HG03196 (cell line): Measurements from ENCODE around the gene CDKAL1.

ENCODE experiments used
- ATAC-seq: cut with Tn5 transposase; IDR thresholded peaks from one replicate; pipeline ENCODE4 v1.9.1; 2021; ENCODE audit not compliant: unreplicated experiment

The CDKAL1 gene

DNA sequence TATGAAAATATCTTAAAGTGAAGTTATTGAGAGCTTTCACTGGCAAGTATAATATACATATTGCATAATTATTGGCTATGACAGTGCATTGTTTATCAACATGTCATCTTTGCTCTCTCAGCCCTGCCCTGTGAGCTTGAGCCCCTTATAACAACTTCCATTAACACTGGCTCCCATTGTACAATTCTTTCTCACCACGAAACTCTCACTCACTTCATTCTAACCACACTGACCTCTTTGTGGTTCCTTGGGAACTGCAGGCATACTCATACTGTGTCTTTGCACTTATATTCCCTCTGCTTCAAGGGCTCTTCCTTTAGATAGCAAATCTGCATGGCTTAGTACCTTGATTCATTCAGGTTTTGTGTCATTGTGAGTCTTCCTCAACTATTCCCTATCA is 411.8 kb downstream of the CDKAL1 start:
- ATAC-seq, result peak; percentile 87

DNA sequence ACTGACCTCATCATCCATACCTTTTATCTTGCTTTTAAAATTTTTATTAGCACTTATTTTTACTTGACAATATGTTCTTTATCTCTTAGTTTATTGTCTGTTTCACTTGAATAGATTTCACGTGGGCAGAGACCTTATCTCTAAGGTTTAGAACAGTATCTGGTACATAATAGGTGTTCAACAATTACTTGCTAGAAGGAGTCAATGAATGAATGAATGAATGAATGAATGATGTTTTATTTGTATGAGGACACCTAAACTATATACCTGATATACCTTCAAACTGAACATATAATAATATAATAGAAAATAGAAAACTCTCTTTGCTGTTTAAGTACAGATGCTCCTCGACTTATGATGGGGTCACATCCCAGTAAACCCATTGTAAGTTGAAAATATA is 412.6 kb downstream of the CDKAL1 start:
- no peak for ATAC-seq

DNA sequence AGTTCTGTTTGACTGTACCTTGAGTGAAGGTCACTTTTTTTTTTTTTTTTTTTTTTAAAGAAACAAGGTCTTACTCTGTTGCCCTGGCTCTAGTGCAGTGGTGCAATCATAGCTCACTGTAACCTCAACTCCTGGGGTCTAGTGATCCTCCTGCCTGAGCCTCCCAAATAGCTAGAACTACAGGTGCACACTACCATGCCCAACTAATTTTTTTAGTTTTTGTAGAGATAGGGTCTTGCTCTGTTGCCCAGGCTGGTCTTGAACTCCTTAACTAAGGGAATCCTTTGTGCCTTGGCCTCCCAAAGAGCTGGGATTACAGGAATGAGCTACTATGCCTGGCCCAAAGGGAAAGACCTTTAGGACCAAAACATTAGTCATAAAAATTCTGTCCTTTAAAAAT is 413.7 kb downstream of the CDKAL1 start:
- no peak for ATAC-seq

DNA sequence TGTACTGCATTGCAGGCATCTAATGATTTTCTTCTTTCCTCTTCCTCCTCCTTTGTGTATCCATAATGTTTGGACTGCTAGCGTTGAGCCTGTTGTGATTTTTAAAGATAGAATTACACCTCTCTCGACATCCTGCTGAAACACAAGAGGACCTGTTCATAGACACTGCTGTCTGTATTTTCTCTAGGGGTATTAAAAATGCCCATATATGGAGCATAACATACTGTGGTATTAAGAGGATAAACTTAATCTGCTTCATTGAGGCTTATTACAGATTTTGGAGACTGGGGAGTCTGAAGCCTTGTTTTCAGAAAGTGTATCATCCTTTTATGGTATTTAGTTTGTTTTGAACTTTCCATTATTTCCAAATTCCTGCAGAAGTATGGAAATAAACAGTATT is 414.3 kb downstream of the CDKAL1 start:
- ATAC-seq, result no peak

DNA sequence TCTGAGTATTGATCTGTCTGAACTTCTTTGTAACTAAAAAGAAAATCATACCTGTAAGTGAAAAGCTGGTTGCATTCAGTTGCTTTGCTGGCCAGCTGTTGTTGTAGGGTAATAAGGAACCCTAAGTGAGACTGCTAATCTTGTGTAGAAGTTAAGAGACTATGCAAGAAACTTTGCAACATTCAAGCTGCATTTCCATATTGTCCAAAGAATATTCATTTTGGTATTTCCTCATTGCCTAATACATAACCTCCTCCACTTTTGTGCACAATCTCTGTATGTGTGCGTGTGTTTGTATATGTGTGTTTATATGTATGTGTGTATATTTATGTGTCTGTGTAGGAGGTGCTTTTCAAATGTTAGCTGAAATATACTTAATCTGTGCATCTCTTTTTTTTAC is 414.9 kb downstream of the CDKAL1 start:
- no peak for ATAC-seq

DNA sequence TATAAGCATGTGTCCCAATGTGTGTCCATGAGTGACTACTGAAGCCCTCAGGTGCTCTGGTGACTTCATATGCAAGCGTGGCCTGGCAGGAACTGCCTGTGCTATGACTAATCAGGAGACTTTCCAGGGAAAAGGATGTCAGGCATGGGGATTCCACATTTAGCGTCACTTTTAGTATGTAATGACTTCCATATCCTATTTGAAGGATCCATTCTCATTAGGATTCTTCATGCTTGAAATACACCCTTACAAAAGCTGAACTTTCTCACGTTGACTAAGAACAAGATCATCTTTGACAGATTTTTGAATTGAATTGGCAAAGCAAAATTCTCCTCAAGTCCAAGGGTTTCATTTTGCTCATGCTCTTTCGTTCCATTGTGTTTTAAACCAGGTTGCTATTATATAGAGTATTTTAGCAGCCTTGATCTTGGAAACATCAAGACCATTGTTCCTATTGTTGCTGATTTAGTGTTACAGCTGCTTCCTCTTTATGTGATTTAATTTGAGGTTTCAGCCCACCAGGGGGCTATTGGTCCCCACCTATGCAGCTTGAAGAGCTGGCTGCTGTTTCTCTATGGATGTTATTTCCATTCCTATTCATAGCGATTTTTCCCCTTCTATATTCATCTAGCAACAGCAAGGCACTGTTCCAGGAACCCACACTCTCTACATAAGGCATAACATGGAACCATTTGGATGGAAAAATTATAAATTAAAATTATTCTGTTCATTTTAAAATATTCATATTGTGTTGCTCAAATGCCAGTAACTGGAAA is 418.6 kb downstream of the CDKAL1 start:
- no peak for ATAC-seq

DNA sequence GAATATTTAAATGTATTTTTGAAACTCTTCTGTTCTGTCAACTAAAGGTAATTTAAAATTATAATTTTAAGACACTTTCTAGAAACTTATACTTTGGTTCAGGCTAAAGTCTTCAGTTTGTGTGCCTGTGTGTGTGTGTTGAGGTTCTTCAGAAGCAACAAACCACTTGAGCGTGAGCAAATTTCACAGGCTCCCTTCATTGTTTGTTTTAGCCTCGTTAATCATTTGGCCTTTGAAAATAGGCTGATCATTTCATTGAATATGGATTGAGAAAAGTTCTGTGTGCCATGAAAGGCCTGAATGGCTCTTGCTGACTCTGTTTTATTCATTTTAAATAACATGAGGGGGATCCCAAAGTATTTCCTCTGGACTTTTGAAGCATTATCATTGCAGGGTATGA is 420.1 kb downstream of the CDKAL1 start:
- ATAC-seq, result no peak

DNA sequence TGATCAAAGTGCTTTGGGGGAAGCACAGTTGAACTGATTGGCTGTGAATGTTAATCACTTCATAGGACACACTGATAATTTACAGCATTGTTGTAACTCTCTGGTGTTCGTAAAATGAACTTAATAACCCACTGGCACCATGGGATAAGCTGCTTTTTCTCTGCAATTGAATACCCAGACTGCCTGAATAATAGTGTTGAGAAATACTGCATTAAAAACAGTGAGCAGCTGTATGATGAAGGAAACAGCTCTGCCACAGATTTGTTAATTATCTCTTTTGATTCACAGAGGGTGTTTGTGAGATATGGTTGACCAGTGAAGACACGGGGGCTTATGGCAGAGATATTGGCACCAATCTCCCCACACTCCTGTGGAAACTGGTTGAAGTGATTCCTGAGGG is 420.9 kb downstream of the CDKAL1 start:
- no peak for ATAC-seq

DNA sequence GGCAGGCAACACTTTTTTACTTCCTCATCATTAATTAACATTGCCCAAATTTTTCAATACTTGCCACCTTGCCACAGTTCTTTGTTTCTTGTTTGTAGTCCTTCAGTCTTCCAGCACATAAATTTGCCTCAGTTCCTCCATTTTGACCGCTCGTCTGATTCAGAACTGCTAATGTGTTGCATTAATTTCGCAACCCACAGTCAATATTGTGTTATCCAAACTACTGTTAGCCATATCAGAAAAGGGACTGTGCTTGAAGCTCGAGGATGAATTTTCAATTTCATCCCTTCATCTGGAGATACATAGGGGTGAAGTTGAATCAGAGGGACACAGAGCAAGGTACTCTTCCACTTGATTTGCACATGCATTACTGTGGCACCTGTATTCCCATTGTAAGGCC is 421.5 kb downstream of the CDKAL1 start:
- no peak for ATAC-seq

DNA sequence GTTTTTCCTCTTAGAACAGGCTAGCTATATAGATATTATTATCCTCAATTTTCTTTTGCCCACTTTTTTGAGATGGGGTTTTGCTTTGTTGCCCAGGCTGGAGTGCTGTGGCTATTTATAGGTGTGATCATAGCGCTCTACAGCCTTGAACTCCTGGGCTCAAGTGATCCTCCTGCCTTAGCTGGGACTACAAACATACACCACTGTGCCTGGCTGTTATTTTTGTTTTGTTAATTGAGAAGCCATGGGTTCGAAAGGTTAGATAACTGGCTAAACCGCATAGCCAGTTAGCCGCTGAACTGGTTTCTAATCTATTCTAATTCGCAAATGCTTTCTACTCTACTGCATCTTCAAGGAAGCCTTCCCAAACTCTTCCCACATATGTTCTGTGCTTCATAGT is 425.8 kb downstream of the CDKAL1 start:
- ATAC-seq, result no peak

DNA sequence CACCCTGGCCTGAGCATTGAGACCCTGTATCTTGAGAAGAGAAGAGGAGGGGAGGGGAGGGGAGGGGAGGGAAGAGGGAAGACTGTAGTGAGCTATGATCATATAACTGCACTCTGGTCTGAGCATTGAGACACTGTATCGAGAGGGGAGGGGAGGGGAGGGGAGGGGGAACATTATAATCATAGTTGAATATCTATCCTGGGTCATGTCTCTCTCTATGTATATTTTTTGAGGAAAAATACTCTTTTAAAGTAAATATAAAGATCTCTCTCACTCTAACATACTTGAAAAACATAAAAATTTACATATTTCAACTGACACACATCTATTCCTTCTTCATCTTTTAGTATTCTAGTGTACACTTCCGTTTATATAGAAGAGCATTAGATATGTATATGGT is 431.0 kb downstream of the CDKAL1 start:
- ATAC-seq, result no peak

DNA sequence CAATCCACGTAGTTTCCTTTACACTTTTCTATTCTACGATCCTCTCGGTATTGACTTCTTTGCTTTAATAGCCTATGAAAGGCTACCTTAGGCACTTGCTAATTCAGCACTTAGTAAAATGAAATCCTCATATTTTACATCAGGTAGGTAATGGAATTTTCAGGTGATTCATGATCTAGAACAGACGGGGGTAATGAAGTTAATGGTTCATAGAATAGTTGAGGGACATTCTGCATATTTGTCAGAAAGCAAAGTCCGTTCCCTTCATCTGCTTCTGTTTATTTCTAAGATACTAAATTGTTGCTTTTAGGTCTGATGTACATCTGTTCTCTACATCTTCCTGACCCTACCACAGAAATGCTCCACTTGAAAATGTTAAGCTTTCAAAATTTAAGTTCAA is 431.7 kb downstream of the CDKAL1 start:
- ATAC-seq, result no peak

DNA sequence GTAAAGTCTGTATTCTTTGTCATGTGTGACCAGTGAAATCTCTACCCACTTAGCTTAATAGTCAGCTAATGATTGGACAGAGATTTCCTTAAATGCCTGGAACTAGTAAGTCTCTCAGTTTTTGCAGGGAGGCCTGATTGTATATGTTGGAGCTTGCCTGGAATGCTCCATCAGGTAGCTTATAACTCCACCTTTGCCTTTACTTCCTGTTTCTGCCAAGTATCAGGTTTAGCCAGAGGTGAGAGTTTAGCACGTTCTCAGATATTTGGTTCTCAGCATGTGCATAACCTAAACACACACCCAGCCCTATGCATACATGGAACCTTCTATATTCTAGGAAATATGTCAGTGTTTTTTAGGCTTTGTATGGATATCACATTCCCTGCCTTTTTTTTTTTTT is 435.3 kb downstream of the CDKAL1 start:
- ATAC-seq, result no peak

DNA sequence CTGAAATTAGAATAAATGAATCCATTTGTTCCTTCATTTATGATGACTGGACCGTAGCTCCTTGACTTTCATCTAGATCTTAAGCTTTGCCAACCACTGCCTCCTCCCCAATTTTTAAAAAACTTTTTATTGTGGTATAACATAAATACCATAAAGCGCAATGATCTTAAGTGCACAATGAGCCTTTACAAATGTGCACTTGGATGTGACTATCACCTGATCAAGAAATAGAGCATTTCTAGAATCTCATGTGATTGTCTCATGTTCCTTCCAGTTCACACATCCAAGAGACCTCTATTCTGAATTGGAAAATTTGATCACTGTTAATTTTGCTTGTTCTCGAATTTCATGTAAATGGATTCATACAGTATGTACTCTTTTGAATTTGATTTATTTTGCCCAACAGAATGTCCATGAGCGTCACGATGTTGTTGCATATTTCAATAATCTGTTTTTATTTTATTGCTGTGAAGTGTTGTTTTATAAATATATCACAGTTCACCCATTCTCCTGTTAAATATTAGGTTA is 442.2 kb downstream of the CDKAL1 start:
- ATAC-seq, result no peak

DNA sequence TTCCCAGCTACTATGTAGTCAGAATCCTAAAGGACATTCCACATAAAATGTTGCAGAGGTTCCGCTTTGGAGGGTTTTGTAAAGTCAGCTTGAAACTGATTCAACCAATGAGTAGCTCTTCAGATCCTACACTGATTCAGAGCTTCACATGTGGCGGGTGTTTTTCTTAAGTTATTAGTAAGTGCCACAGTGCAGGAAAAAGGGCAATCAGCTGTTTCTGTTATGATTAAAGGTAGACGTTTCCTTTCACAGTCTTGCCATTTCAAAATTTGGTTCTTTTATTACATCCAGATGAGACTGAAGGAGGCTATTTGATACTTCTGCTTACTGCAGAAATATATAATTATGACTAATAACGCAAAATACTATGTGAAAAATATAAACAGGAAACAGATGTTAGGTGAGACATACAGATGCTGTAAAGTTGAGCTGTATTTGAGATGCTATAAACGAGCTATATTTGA is 443.9 kb downstream of the CDKAL1 start:
- ATAC-seq, result peak; percentile 74

DNA sequence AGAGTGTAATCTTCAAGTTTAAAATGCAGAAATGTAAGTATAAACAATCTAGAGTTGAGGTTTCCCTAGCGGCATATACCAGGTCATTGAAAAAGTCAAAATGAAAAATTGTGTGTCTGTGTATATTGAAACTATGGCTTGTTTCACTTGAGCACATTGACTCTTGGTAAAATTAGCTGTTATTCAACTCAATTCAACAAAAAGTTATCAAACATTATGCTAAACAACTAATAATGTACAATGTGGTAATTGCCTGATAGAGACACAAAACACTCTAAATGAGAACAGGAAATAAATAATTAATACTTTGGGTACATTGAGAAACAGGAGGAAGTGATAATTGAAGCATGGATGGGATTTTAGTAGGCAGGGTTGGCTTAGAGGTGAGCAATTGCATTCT is 444.8 kb downstream of the CDKAL1 start:
- ATAC-seq, result no peak

DNA sequence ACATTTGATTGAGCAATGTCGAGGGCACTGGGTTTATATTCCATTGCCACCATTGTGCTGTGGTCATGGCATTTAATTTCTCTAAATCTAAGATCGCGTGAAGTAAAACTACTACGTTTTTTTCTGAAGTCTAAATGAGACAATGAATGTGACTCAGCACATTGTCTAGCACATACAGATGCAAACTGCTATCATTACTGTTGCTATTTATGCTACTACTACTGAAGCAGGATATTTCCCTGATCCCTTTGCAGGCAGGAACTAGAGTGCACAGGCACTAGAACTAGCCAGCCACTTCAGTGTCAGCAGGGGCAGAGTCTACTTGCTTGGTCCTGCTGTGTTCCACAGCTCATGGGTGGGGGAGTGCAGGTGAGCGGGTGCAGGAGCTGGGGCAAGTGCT is 449.7 kb downstream of the CDKAL1 start:
- ATAC-seq, result no peak

DNA sequence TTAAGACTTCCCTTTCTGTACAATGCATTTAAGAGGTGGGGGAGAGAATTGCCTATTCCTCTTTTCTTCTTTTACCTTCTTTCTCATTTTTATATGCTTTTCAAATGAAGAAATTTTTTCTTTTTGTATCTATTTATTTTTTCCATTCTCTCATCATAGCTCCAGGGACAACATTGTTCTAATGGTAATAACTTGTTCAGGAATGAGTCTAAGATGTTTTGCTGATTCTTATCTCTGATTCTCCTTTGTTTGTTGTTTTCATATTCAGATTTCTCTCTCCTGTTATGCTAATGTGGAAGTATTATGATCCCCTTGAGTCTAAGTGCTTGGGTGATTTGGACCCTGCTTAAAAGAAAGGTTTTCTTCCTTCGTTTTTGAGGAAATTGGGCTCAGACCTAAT is 451.6 kb downstream of the CDKAL1 start:
- no peak for ATAC-seq

DNA sequence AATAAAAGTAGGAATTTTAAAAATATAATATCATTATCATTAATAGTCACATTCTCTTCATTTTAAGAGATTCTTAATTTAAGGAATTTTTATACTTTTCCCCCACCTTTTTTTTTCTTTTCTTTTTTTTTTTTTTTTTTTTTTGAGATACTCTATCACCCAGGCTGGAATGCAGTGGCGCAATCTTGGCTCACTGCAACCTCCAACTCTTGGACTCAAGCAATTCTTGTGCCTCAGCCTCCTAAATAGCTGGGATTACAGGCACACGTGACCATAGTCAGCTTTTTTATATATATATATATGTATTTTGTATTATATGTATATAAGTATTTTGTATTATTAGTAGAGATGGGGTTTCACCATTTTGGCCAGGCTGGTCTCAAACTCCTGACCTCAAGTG is 457.7 kb downstream of the CDKAL1 start:
- no peak for ATAC-seq

DNA sequence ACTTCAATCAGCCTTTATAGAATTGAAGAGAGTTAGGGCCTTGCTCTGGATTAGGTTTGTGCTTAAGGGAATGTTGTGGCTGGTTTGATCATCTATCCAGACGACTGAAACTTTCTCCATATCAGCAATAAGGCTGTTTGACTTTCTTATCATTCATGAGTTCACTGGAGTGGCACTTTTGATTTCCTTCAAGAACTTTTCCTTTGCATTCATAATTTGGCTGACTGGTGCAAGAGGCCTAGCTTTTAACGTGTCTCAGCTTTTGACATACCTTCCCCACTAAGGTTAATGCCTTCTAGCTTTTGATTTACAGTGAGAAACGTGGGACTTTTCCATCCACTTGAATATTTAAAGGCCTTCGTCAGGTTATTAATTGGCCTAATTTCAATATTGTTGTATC is 461.8 kb downstream of the CDKAL1 start:
- ATAC-seq, result no peak

DNA sequence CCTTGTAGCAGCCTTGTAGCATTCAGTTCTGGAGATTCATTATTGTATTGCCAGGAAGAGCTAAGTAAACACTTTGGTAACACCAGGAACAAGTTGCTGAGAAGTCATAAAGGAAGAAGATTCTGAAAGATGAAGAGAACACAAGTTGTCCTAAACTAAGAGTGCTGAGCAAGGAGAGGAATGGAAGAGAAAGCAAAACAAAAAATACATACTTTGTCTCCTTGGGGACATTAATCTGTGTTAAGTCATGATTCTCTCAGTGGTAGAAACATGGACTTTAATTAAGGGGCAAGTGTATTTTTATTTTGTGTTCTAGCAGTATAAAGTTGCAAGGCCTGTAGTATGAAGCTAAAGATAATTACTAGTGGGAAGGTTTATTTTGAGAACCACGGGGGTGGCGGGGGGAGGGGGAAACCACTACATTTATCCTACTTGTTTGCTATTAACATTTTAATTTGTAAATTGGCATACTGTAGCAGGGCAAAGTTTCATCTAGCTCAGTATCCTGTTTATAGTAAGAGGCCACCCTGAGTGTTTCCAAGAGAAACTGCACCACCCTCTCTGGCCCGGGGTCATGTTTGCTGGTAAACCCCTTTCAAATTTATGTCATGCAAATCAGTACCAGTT is 463.0 kb downstream of the CDKAL1 start:
- ATAC-seq, result no peak

DNA sequence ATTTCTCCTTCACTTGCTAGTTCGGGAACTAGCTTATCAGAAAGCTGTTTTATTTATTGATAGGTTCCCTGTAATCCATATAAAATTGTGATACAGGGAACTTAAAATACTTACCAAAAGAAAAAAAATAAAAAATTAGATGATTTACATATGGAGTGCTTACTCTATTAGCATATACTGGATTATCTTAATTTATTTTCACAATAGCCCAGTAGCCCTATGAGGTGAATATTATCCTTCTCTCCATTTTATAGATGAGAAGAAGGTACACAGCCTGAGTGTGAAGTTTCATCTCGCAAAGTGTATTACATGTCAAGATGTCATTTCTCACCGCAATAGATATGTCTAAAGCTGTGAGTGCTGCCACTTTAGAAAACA is 463.5 kb downstream of the CDKAL1 start:
- no peak for ATAC-seq
